Measurements from ENCODE around the gene SLCO4C1.

DNA sequence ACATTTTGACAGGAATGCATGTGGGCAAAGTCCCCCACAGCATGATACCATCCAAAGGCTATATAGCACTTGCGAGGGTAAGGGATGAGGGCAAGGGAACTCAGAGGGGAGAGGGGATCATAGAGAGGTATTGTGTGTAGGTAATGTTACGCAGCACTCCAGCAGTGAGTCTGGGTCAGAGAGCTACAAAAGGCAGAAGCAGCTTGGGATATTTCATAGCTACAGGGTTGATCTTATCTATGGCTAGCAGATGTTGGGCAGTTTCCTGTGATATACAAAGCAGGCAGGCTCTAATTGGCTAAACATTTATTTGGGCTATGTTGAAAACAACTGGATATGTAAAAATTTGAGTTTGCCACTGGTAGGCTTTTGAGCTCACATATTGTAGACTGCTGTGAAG is 17.8 kb upstream of the SLCO4C1 start:
- no peak for TF ChIP-seq POLR2A (IDR thresholded peaks at IDR 0.05)
- TF ChIP-seq, protein P1, sequence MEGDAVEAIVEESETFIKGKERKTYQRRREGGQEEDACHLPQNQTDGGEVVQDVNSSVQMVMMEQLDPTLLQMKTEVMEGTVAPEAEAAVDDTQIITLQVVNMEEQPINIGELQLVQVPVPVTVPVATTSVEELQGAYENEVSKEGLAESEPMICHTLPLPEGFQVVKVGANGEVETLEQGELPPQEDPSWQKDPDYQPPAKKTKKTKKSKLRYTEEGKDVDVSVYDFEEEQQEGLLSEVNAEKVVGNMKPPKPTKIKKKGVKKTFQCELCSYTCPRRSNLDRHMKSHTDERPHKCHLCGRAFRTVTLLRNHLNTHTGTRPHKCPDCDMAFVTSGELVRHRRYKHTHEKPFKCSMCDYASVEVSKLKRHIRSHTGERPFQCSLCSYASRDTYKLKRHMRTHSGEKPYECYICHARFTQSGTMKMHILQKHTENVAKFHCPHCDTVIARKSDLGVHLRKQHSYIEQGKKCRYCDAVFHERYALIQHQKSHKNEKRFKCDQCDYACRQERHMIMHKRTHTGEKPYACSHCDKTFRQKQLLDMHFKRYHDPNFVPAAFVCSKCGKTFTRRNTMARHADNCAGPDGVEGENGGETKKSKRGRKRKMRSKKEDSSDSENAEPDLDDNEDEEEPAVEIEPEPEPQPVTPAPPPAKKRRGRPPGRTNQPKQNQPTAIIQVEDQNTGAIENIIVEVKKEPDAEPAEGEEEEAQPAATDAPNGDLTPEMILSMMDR (IDR thresholded peaks at IDR 0.05) = no peak
